Loucy (cell line): ENCODE data around the gene DDX6.

ENCODE experiments used
- H2AFZ ChIP-seq: fragments of 200-600 bp; sonication (generic); 2 replicates; pipeline ENCODE4 v1.6.0; 2016; ENCODE audit warnings: antibody characterized with exemption, mild to moderate bottlenecking, low read length, moderate library complexity
- H3F3A ChIP-seq: fragments of 200-600 bp; 2 replicates; pipeline ENCODE4 v1.6.0; 2016; ENCODE audit warnings: antibody characterized with exemption, low read depth, mild to moderate bottlenecking
- H3K27me3 ChIP-seq: fragments of 200-600 bp; sonication (generic); 2 replicates; pipeline ENCODE4 v1.6.1; 2014; ENCODE audit warnings: low read length, mild to moderate bottlenecking; ENCODE audit not compliant: insufficient read depth, poor library complexity, severe bottlenecking
- H3K36me3 ChIP-seq: fragments of 200-600 bp; sonication (generic); 2 replicates; pipeline ENCODE4 v1.6.1; 2016; ENCODE audit warnings: low read length; ENCODE audit not compliant: insufficient read depth
- H3K4me1 ChIP-seq: fragments of 200-600 bp; sonication (generic); 2 replicates; pipeline ENCODE4 v1.5.1; 2014; ENCODE audit warnings: low read length, mild to moderate bottlenecking; ENCODE audit not compliant: insufficient read depth, poor library complexity, severe bottlenecking
- H3K4me2 ChIP-seq: fragments of 200-600 bp; sonication (generic); 2 replicates; pipeline ENCODE4 v1.6.0; 2014; ENCODE audit warnings: antibody characterized with exemption, low read length, low read depth, mild to moderate bottlenecking; ENCODE audit not compliant: poor library complexity, severe bottlenecking
- H3K4me3 ChIP-seq: fragments of 200-600 bp; sonication (generic); 2 replicates; pipeline ENCODE4 v1.5.1; 2014; ENCODE audit warnings: low read length, mild to moderate bottlenecking, mixed read lengths; ENCODE audit not compliant: poor library complexity, severe bottlenecking
- H3K79me2 ChIP-seq: fragments of 200-600 bp; sonication (generic); 2 replicates; pipeline ENCODE4 v1.6.1; 2014; ENCODE audit warnings: low read length; ENCODE audit not compliant: insufficient read depth
- H3K9ac ChIP-seq: fragments of 200-600 bp; sonication (generic); 2 replicates; pipeline ENCODE4 v1.6.0; 2014; ENCODE audit warnings: mild to moderate bottlenecking, low read depth, low read length, moderate library complexity; ENCODE audit not compliant: poor library complexity, severe bottlenecking
- H3K9me2 ChIP-seq: fragments of 200-600 bp; sonication (generic); replicated peaks from 2 replicates; pipeline ENCODE4 v1.6.1; 2016; ENCODE audit warnings: low read depth, low read length, mixed read lengths
- H3K9me3 ChIP-seq: fragments of 200-600 bp; sonication (generic); 2 replicates; pipeline ENCODE4 v1.6.1; 2014; ENCODE audit warnings: mild to moderate bottlenecking, antibody characterized with exemption, low read length, low read depth; ENCODE audit not compliant: insufficient read depth
- H4K20me1 ChIP-seq: fragments of 200-600 bp; sonication (generic); 2 replicates; pipeline ENCODE4 v1.6.0; 2014; ENCODE audit warnings: antibody characterized with exemption, low read length, mild to moderate bottlenecking; ENCODE audit not compliant: insufficient read depth, poor library complexity, severe bottlenecking
- EZH2phosphoT487 ChIP-seq: fragments of 200-600 bp; IDR thresholded peaks from 2 replicates; pipeline ENCODE4 v1.6.1; 2018; ENCODE audit warnings: antibody characterized with exemption, mild to moderate bottlenecking, moderate library complexity, borderline replicate concordance
- TF ChIP-seq, protein P1 (sequence below): fragments of 200-600 bp; sonication (generic); conservative IDR thresholded peaks from 2 replicates; pipeline ENCODE4 v1.5.1; 2014; ENCODE audit warnings: mild to moderate bottlenecking, antibody characterized with exemption, low read length

DDX6 gene, protein sequence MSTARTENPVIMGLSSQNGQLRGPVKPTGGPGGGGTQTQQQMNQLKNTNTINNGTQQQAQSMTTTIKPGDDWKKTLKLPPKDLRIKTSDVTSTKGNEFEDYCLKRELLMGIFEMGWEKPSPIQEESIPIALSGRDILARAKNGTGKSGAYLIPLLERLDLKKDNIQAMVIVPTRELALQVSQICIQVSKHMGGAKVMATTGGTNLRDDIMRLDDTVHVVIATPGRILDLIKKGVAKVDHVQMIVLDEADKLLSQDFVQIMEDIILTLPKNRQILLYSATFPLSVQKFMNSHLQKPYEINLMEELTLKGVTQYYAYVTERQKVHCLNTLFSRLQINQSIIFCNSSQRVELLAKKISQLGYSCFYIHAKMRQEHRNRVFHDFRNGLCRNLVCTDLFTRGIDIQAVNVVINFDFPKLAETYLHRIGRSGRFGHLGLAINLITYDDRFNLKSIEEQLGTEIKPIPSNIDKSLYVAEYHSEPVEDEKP

DNA sequence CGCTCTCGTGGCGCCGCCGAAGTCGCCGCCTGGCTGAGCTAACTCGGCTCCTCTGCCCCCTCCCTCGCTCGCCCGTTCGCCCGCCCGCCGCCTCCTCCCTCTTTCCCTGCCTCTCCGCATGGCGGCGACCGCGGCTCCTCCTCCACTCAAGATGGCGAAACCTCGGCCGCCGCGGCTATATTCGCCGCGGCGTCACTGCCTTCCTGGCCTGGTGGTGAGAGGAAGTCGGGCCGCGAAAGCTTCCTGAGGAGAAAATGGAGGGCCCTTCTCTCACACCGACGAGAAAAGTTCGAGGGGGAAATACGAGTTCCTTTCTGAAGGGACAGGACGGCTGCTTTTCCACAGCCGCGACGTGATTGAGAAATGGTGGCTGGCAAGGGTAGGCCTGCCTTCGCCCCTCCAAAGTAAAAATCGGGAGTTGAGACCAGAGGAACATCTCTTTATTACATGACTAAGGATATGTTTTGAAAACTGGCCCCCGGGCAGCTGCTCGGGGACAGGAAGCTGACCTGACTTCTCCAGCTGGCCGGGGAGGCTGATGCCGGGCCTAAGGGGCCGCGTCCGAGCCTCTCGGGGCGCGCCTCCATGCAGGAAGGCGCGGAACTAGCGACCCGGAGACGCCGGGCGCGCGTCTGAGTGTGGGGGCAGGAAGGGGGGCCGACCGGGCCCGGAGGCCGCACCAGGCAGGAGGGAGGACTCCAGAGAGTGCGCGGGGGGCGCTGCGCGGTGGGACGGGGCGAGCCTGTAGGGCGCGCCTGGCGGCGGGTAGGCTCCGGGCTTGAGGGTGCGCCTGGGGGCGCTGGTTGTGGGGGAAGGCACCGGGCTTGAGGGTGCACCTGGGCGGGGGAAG, at the start of gene DDX6:
Gene DDX6 (minus strand): TSS at position 54 of the 850 bp plus-strand sequence. CDS start 4,913 bp downstream, outside the sequence.
- Histone ChIP-seq H3K79me2 (peaks cover 57% of the 10 kb centered on the region), H3K9me2 (no peaks in the 10 kb centered on the region), H2AFZ (peak within 1 kb of the TSS; percentile 84), H3K4me1 (peaks cover 26% of the 10 kb centered on the region), H3K36me3 (no peaks in the 10 kb centered on the region), H4K20me1 (peaks cover 40% of the 10 kb centered on the region), H3F3A (peaks cover 4% of the 10 kb centered on the region; the same call in 1 of the 2 replicates), H3K4me2 (peak within 1 kb of the TSS; percentile 93), H3K4me3 (peak within 1 kb of the TSS; percentile 96), H3K9ac (peak within 1 kb of the TSS; percentile 99), H3K9me3 (no peaks in the 10 kb centered on the region), H3K27me3 (peaks cover 3% of the 10 kb centered on the region)
- TF ChIP-seq, protein P1, sequence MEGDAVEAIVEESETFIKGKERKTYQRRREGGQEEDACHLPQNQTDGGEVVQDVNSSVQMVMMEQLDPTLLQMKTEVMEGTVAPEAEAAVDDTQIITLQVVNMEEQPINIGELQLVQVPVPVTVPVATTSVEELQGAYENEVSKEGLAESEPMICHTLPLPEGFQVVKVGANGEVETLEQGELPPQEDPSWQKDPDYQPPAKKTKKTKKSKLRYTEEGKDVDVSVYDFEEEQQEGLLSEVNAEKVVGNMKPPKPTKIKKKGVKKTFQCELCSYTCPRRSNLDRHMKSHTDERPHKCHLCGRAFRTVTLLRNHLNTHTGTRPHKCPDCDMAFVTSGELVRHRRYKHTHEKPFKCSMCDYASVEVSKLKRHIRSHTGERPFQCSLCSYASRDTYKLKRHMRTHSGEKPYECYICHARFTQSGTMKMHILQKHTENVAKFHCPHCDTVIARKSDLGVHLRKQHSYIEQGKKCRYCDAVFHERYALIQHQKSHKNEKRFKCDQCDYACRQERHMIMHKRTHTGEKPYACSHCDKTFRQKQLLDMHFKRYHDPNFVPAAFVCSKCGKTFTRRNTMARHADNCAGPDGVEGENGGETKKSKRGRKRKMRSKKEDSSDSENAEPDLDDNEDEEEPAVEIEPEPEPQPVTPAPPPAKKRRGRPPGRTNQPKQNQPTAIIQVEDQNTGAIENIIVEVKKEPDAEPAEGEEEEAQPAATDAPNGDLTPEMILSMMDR, result peak; percentile 39
- TF ChIP-seq EZH2phosphoT487, result no peak

DNA sequence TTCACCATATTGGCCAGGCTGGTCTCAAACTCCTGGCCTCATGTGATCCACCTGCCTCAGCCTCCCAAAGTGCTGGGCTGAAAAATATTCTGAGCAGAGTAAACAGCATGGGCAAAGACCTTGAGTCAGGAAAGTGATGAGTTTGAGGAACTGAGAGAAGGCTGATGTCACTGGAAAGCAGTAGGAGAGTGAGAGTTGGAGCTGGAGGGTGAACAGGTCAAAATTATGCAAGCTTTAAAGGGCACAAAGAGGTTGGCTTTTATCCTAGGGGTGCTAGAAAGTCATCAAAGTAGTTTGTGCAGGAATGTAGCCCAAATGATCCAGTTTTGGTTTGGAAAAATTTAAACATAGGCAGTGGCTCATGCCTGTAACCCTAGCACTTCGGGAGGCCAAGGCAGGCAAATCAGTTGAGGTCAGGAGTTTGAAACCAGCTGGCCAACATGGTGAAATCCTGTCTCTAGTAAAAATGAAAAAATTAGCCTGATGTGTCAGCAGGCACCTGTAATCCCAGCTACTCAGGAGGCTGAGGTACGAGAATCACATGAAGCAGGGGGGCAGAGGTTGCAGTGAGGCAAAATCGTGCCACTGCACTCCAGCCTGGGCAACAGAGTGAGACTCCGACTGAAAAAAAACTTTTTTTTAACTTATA, 48.1 kb upstream of the DDX6 start:
- Histone ChIP-seq H3K36me3 (no peaks in the 10 kb centered on the region), H3K4me2 (no peak overlapping the region), H3K4me3 (no peak overlapping the region), H3K27me3 (no peaks in the 10 kb centered on the region), H4K20me1 (no peaks in the 10 kb centered on the region), H2AFZ (no peak overlapping the region), H3K79me2 (no peaks in the 10 kb centered on the region), H3K9me3 (no peaks in the 10 kb centered on the region), H3F3A (no peaks in the 10 kb centered on the region), H3K4me1 (no peaks in the 10 kb centered on the region), H3K9ac (no peak overlapping the region), H3K9me2 (no peaks in the 10 kb centered on the region)
- TF ChIP-seq EZH2phosphoT487, result no peak
- TF ChIP-seq, protein P1, result no peak

GRCh38 chr11:118837868-118838267, 46.9 kb upstream of the DDX6 start:
- Histone ChIP-seq H3K9me3 (no peaks in the 10 kb centered on the region), H3K4me3 (no peak overlapping the region), H3K4me1 (no peaks in the 10 kb centered on the region), H3K27me3 (no peaks in the 10 kb centered on the region), H3K9me2 (no peaks in the 10 kb centered on the region), H3K9ac (no peak overlapping the region), H4K20me1 (no peaks in the 10 kb centered on the region), H3K79me2 (no peaks in the 10 kb centered on the region), H2AFZ (no peak overlapping the region), H3K36me3 (no peaks in the 10 kb centered on the region), H3K4me2 (no peak overlapping the region), H3F3A (no peaks in the 10 kb centered on the region)
- no peak for TF ChIP-seq EZH2phosphoT487
- TF ChIP-seq, protein P1, result no peak
